ENCODE measurements around the gene ZNF787. TPM values are rescaled to one million over a fixed set of nuclear protein-coding genes. Genes with fewer than 3 reads are reported as not detected.

Gene ZNF787
- total RNA-seq, 2 experiments from 2014 or later: 30.6 to 31.7 TPM

DNA sequence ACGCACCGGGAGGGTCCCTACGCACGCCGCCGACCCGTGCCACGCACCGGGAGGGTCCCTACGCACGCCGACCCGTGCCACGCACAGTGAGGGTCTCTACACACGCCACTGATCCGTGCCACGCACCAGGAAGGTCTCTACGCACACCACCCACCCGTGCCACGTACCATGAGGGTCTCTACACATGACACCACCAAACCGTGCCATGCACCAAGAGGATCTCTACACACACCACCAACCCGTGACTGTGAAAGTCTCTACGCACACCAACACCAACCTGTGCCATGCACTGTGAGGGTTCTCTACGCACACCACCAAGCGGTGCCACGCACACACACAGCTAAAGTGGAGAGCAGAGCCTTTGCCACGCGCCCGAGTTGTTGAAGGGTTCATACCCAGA lies 16.7 kb downstream of the ZNF787 start:
- no peaks in the 10 kb centered on the region for H3K4me1 ChIP-seq (ENCODE audit: insufficient read depth, low read length, poor library complexity, severe bottlenecking)
- ChIA-PET POLR2A (no interaction called here), CTCF (ENCODE audit: unreplicated experiment) (no interaction called here)
- H4K20me1 ChIP-seq (ENCODE audit: insufficient read depth, low read length): peaks cover 3% of the 10 kb centered on the region; the same call in 1 of the 2 replicates
- H3K9me2 ChIP-seq (ENCODE audit: insufficient read depth, low read length): no peaks in the 10 kb centered on the region
- TF ChIP-seq, protein P1, sequence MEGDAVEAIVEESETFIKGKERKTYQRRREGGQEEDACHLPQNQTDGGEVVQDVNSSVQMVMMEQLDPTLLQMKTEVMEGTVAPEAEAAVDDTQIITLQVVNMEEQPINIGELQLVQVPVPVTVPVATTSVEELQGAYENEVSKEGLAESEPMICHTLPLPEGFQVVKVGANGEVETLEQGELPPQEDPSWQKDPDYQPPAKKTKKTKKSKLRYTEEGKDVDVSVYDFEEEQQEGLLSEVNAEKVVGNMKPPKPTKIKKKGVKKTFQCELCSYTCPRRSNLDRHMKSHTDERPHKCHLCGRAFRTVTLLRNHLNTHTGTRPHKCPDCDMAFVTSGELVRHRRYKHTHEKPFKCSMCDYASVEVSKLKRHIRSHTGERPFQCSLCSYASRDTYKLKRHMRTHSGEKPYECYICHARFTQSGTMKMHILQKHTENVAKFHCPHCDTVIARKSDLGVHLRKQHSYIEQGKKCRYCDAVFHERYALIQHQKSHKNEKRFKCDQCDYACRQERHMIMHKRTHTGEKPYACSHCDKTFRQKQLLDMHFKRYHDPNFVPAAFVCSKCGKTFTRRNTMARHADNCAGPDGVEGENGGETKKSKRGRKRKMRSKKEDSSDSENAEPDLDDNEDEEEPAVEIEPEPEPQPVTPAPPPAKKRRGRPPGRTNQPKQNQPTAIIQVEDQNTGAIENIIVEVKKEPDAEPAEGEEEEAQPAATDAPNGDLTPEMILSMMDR (conservative IDR thresholded peaks at IDR 0.05; ENCODE audit: low read length): no peak
- TF ChIP-seq EZH2phosphoT487 (IDR thresholded peaks at IDR 0.05; ENCODE audit: borderline replicate concordance, low read depth, low read length): no peak
- H3K9me3 ChIP-seq (ENCODE audit: low read length): no peaks in the 10 kb centered on the region
- intact Hi-C loops (cut with micrococcal nuclease; ENCODE audit: unreplicated experiment): no loop called here
- H3K4me3 ChIP-seq (ENCODE audit: low read depth, low read length, poor library complexity, severe bottlenecking): no peak overlapping the region
- H3K27ac ChIP-seq (ENCODE audit: low read depth, low read length, poor library complexity, severe bottlenecking): no peak overlapping the region
- no peak for DNase-seq (ENCODE audit: low spot score)
- no peak overlapping the region for H3K4me2 ChIP-seq (ENCODE audit: low read length)
- H3K79me2 ChIP-seq (ENCODE audit: insufficient read depth, low read depth, low read length): peaks cover 35% of the 10 kb centered on the region; the same call in 1 of the 2 replicates
- no TSS peak for BruUV-seq (replicated peaks)
- no peak overlapping the region for H2AFZ ChIP-seq (ENCODE audit: low read length)
- H3K36me3 ChIP-seq (ENCODE audit: insufficient read depth, low read length): peaks cover 36% of the 10 kb centered on the region

DNA sequence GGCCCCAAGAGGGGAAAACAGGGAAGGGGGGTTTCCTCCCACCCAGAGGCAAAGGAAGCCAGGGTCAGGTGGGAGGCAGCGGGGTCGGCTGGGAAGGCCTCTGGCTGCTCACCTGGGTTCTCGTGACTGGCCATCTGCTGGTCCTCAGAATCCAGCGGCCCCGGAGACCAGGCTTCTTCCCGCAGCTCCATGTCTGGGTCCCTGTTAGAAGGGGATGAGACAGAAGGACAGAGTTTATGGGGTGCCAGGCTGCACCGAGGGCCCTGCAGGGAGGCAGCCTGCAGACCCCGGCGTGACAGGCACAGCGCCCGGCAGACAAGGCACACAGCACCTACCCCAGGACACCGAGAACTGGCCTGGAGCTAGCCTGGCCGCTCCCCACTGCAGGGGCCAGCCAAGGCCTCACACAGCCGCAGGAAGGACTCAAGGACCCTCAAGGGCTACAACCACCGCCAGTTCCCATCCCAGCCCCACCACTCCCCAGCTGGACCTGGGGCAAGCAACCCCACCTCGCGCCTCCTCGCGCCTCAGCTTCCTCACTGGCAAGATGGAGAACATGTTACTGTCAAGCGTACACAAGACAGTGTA lies 18.0 kb downstream of the ZNF787 start:
- no TSS peak for BruUV-seq (replicated peaks)
- H3K4me3 ChIP-seq (ENCODE audit: low read depth, low read length, poor library complexity, severe bottlenecking): no peak overlapping the region
- peaks cover 42% of the 10 kb centered on the region for H3K36me3 ChIP-seq (ENCODE audit: insufficient read depth, low read length)
- no peaks in the 10 kb centered on the region for H3K9me3 ChIP-seq (ENCODE audit: low read length)
- no peaks in the 10 kb centered on the region for H3K9me2 ChIP-seq (ENCODE audit: insufficient read depth, low read length)
- H2AFZ ChIP-seq (ENCODE audit: low read length): no peak overlapping the region
- H3K79me2 ChIP-seq (ENCODE audit: insufficient read depth, low read depth, low read length): peaks cover 23% of the 10 kb centered on the region; the same call in 1 of the 2 replicates
- H4K20me1 ChIP-seq (ENCODE audit: insufficient read depth, low read length): no peaks in the 10 kb centered on the region
- DNase-seq (ENCODE audit: low spot score): no peak
- ChIA-PET CTCF (ENCODE audit: unreplicated experiment) (no interaction called here), POLR2A (no interaction called here)
- intact Hi-C loops (cut with micrococcal nuclease; ENCODE audit: unreplicated experiment): no loop called here
- no peak overlapping the region for H3K4me2 ChIP-seq (ENCODE audit: low read length)
- TF ChIP-seq EZH2phosphoT487 (IDR thresholded peaks at IDR 0.05; ENCODE audit: borderline replicate concordance, low read depth, low read length): no peak
- TF ChIP-seq, protein P1 (conservative IDR thresholded peaks at IDR 0.05; ENCODE audit: low read length): no peak
- H3K27ac ChIP-seq (ENCODE audit: low read depth, low read length, poor library complexity, severe bottlenecking): no peak overlapping the region
- no peaks in the 10 kb centered on the region for H3K4me1 ChIP-seq (ENCODE audit: insufficient read depth, low read length, poor library complexity, severe bottlenecking)

DNA sequence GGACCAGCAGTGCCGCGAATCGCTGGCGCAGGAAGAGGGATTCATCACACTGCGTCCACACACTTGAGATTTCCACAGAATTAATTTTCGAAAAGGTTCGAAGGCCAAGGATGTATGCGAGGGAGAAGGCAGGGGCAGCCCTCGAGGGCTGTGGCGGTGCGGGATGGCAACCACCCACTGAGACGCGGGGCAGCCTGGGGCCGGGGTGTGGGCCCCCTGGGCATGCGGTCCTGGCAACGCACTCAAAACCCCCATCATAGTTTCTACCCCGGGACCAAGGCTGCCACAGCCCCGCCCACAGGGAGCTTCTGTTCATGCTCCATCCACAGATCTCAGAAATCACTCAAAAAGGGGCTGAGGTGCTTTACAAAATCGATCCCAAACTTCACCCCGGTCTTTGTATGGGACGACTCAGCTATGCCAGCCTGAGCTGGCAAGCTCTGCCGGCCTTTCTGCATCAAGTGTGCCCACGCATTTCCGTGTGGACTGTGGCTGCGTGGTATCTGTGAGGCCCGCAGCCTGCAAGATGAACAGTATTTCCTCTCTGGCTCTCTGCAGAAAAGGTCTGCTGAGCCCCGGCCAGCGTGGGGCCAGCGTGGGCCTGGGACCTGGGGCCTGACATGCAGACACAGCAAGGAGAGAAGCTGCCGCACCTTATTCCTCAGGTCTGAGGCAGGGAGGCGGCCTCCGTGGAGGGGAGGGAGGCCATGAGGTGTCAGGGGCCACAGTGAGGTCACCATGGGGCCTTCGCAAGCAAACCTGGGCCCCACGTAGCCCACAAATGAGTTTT lies 19.2 kb downstream of the ZNF787 start:
- TF ChIP-seq EZH2phosphoT487 (IDR thresholded peaks at IDR 0.05; ENCODE audit: borderline replicate concordance, low read depth, low read length): no peak
- TF ChIP-seq, protein P1 (conservative IDR thresholded peaks at IDR 0.05; ENCODE audit: low read length): no peak
- Histone ChIP-seq H3K27ac (ENCODE audit: low read depth, low read length, poor library complexity, severe bottlenecking) (no peak overlapping the region), H3K9me2 (ENCODE audit: insufficient read depth, low read length) (no peaks in the 10 kb centered on the region), H3K36me3 (ENCODE audit: insufficient read depth, low read length) (peaks cover 51% of the 10 kb centered on the region), H3K4me3 (ENCODE audit: low read depth, low read length, poor library complexity, severe bottlenecking) (no peak overlapping the region), H3K4me2 (ENCODE audit: low read length) (no peak overlapping the region), H3K4me1 (ENCODE audit: insufficient read depth, low read length, poor library complexity, severe bottlenecking) (no peaks in the 10 kb centered on the region), H3K9me3 (ENCODE audit: low read length) (no peaks in the 10 kb centered on the region), H3K79me2 (ENCODE audit: insufficient read depth, low read depth, low read length) (peaks cover 19% of the 10 kb centered on the region; the same call in 1 of the 2 replicates), H2AFZ (ENCODE audit: low read length) (no peak overlapping the region), H4K20me1 (ENCODE audit: insufficient read depth, low read length) (no peaks in the 10 kb centered on the region)
- DNase-seq (ENCODE audit: low spot score): no peak
- ChIA-PET CTCF (ENCODE audit: unreplicated experiment) (no interaction called here), POLR2A (no interaction called here)
- intact Hi-C loops (cut with micrococcal nuclease; ENCODE audit: unreplicated experiment): no loop called here
- no TSS peak for BruUV-seq (replicated peaks)
